GM12873 (cell line): ENCODE data around the gene GJC2.

Experiments used
- CTCF ChIP-seq: IDR thresholded peaks from 2 replicates; pipeline ENCODE4 v1.5.1; 2012; ENCODE audit warnings: low read depth, mild to moderate bottlenecking, moderate library complexity, low read length, control low read depth; ENCODE audit not compliant: insufficient read depth; ENCODE audit errors: missing control alignments

The GJC2 gene

GRCh38 chr1:228149406-228150119 is at the start of gene GJC2:
TSS of gene GJC2 (plus strand) at chr1:228149930. CDS start at chr1:228157759, 7,829 bp downstream.
- TF ChIP-seq CTCF, result no peak

- no peak for TF ChIP-seq CTCF
These were observed 48.7 kb upstream of the GJC2 start for GRCh38 chr1:228100822-228101613.

GRCh38 chr1:228101614-228101993 is 48.1 kb upstream of the GJC2 start:
- TF ChIP-seq CTCF, result no peak

- TF ChIP-seq CTCF, result peak; percentile 40
These were observed 47.5 kb upstream of the GJC2 start for GRCh38 chr1:228101994-228102790.

- no peak for TF ChIP-seq CTCF
These were observed 46.7 kb upstream of the GJC2 start, which contains the start of gene C1orf35 for GRCh38 chr1:228102791-228103620. TSS of gene C1orf35 (minus strand) at chr1:228103325. CDS start at chr1:228103227, 98 bp downstream.

- TF ChIP-seq CTCF, result no peak
These were observed 45.0 kb upstream of the GJC2 start for GRCh38 chr1:228104526-228105269.
